ENCODE measurements around the gene PLEKHA6. TPM values are rescaled to one million over a fixed set of nuclear protein-coding genes. Genes with fewer than 3 reads are reported as not detected.

PLEKHA6 gene
- total and polyA plus RNA-seq, 2 experiments from 2014 or later = 2.8 to 6.2 TPM

DNA sequence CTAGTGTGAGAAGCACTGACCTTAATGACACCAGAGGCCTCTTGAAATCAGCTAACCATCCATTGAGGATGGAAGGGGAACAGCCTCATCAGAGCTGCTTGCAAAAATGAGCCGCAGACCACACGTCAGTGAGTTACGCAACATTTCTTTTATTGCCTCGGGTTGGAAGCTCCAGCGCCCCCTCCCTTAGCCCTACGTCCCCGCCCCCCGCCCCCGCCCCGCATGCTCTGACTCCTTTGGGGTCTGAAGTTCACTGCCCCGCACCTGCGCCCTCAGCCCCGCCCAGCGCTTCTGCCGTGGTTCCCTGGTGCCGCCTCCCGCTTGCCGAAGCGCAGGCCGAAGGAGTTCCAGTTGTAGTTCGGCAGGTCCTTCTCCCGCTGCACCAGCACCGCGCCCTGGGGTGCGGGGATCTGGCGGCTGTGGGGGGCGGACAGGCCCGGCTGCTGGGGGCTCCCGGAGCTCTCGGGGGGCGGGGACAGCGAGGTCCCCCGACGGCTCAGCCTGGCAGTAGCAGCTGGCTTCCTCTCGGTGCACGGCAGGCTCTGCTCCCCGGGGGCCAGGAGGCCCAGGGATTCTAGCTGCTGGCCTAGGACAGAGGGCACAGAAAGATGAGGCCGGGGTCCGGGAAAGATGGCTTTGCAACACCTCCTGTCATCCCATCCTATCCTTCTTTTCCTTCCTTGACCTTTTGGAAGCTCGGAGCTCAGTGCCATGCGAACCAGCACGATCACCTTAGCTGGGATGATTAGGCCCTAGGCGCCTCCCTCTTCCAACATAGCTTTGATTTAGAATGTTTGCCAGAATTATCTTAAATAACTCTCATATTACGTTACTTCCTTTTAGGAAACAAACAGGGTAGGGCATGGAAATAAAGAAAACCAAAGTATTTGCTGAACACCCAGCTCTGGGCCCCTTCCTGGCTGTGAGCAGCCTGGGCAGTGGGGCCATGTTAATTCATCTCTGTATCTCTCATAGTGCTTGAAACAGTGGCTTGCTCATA is 169.2 kb downstream of the PLEKHA6 start:
- DNase-seq (ENCODE audit: low spot score) (peak; percentile 73), ATAC-seq (peak; percentile 82)
- Histone ChIP-seq H3K9me2 (ENCODE audit: insufficient read depth) (no peaks in the 10 kb centered on the region), H3K4me2 (peak overlapping the region; percentile 88), H3F3A (replicated peaks; ENCODE audit: low read depth) (no peaks in the 10 kb centered on the region), H4K20me1 (replicated peaks; ENCODE audit: insufficient read depth) (no peaks in the 10 kb centered on the region), H3K36me3 (ENCODE audit: insufficient read depth) (no peaks in the 10 kb centered on the region), H2AFZ (peak overlapping the region; percentile 96; the same call in 1 of the 2 replicates), H3K4me3 (peak overlapping the region; percentile 72), H3K79me2 (replicated peaks; ENCODE audit: insufficient read depth) (no peaks in the 10 kb centered on the region), H3K4me1 (ENCODE audit: insufficient read depth) (peaks cover 7% of the 10 kb centered on the region), H3K27ac (ENCODE audit: low read depth) (no peak overlapping the region), H3K27me3 (ENCODE audit: insufficient read depth) (peaks cover 29% of the 10 kb centered on the region; the same call in 1 of the 2 replicates)
- peaks cover 13% of the 10 kb centered on the region for H3K27me3 Mint-ChIP-seq (ENCODE audit: insufficient read depth, low read depth, poor library complexity)
- H3K36me3 Mint-ChIP-seq (ENCODE audit: low read depth) = no peaks in the 10 kb centered on the region
- TF ChIP-seq, protein P1, sequence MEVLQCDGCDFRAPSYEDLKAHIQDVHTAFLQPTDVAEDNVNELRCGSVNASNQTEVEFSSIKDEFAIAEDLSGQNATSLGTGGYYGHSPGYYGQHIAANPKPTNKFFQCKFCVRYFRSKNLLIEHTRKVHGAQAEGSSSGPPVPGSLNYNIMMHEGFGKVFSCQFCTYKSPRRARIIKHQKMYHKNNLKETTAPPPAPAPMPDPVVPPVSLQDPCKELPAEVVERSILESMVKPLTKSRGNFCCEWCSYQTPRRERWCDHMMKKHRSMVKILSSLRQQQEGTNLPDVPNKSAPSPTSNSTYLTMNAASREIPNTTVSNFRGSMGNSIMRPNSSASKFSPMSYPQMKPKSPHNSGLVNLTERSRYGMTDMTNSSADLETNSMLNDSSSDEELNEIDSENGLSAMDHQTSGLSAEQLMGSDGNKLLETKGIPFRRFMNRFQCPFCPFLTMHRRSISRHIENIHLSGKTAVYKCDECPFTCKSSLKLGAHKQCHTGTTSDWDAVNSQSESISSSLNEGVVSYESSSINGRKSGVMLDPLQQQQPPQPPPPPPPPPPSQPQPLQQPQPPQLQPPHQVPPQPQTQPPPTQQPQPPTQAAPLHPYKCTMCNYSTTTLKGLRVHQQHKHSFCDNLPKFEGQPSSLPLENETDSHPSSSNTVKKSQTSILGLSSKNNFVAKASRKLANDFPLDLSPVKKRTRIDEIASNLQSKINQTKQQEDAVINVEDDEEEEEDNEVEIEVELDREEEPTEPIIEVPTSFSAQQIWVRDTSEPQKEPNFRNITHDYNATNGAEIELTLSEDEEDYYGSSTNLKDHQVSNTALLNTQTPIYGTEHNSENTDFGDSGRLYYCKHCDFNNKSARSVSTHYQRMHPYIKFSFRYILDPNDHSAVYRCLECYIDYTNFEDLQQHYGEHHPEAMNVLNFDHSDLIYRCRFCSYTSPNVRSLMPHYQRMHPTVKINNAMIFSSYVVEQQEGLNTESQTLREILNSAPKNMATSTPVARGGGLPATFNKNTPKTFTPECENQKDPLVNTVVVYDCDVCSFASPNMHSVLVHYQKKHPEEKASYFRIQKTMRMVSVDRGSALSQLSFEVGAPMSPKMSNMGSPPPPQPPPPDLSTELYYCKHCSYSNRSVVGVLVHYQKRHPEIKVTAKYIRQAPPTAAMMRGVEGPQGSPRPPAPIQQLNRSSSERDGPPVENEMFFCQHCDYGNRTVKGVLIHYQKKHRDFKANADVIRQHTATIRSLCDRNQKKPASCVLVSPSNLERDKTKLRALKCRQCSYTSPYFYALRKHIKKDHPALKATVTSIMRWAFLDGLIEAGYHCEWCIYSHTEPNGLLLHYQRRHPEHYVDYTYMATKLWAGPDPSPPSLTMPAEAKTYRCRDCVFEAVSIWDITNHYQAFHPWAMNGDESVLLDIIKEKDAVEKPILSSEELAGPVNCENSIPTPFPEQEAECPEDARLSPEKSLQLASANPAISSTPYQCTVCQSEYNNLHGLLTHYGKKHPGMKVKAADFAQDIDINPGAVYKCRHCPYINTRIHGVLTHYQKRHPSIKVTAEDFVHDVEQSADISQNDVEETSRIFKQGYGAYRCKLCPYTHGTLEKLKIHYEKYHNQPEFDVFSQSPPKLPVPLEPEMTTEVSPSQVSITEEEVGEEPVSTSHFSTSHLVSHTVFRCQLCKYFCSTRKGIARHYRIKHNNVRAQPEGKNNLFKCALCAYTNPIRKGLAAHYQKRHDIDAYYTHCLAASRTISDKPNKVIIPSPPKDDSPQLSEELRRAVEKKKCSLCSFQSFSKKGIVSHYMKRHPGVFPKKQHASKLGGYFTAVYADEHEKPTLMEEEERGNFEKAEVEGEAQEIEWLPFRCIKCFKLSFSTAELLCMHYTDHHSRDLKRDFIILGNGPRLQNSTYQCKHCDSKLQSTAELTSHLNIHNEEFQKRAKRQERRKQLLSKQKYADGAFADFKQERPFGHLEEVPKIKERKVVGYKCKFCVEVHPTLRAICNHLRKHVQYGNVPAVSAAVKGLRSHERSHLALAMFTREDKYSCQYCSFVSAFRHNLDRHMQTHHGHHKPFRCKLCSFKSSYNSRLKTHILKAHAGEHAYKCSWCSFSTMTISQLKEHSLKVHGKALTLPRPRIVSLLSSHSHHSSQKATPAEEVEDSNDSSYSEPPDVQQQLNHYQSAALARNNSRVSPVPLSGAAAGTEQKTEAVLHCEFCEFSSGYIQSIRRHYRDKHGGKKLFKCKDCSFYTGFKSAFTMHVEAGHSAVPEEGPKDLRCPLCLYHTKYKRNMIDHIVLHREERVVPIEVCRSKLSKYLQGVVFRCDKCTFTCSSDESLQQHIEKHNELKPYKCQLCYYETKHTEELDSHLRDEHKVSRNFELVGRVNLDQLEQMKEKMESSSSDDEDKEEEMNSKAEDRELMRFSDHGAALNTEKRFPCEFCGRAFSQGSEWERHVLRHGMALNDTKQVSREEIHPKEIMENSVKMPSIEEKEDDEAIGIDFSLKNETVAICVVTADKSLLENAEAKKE (CRISPR knock-in tag; IDR thresholded peaks at IDR 0.05) = no peak
- TF ChIP-seq CTCF (conservative IDR thresholded peaks at IDR 0.05; ENCODE audit: low read depth in 2 of 2) = 0 out of 4 replicates have a peak, but pooled peaks of 1 of the 2 experiments have one; percentile 0
- H3K9me3 Mint-ChIP-seq = no peaks in the 10 kb centered on the region; the same call in 2 of the 3 replicates
- peak overlapping the region; percentile 60 for H3K4me3 Mint-ChIP-seq
- no peak overlapping the region for H3K27ac Mint-ChIP-seq
- H3K4me1 Mint-ChIP-seq = peaks cover 10% of the 10 kb centered on the region

Measured in GM23338 (cell line).